HEK293 (cell line): ENCODE results near the gene S100A16.

ENCODE experiments used
- CTCF ChIA-PET: fragments of 350-600 bp; formaldehyde crosslinking; extraction: SDS; loops from one replicate; lab custom pipeline; 2021; ENCODE audit warnings: antibody characterized with exemption; lab: Yijun Ruan, JAX
- POLR2A ChIA-PET: fragments of 300-600 bp; formaldehyde crosslinking; extraction: SDS; loops from one replicate; lab custom pipeline; 2020; ENCODE audit warnings: antibody characterized with exemption, inconsistent platforms; lab: Yijun Ruan, JAX
- H3K27ac ChIP-seq: fragments of 200-500 bp; sonication (Bioruptor generic); 2 replicates; pipeline ENCODE4 v1.5.1; 2014; ENCODE audit warnings: low read depth, low read length, control low read depth, inconsistent platforms; ENCODE audit errors: extremely low read depth
- H3K36me3 ChIP-seq, 2 experiments: fragments of 200-500 bp in 1 of 2; sonication (Bioruptor generic) in 1 of 2; 1 replicate in 1 of 2; 2 replicates in 1 of 2; pipeline ENCODE4 v1.5.1; 2014 to 2017; ENCODE audit warnings: inconsistent platforms in 2 of 2, low read length in 2 of 2; ENCODE audit not compliant: control insufficient read depth in 2 of 2, insufficient read depth in 1 of 2
- H3K4me1 ChIP-seq: fragments of 200-500 bp; sonication (Bioruptor generic); 2 replicates; pipeline ENCODE4 v1.5.1; 2014; ENCODE audit warnings: mild to moderate bottlenecking, low read length, inconsistent platforms; ENCODE audit not compliant: control insufficient read depth, insufficient read depth
- H3K4me3 ChIP-seq: 2 replicates; pipeline ENCODE4 v1.5.1; 2011; ENCODE audit warnings: low read depth, mild to moderate bottlenecking, control low read depth, low read length, moderate library complexity
- H3K9me3 ChIP-seq: fragments of 200-500 bp; sonication (Bioruptor generic); 2 replicates; pipeline ENCODE4 v1.5.1; 2014; ENCODE audit warnings: low read depth, low read length, inconsistent platforms; ENCODE audit not compliant: control insufficient read depth, insufficient read depth
- BCL6B ChIP-seq: fragments of 450-650 bp; formaldehyde crosslinking; IDR thresholded peaks from 2 replicates; pipeline ENCODE4 v1.5.1; 2017; ENCODE audit warnings: missing biosample characterization, missing genetic modification characterization
- HOXD13 ChIP-seq: sonication (generic); formaldehyde crosslinking; IDR thresholded peaks from 2 replicates; pipeline ENCODE4 v1.8.0; 2022; ENCODE audit warnings: missing genetic modification reagents, borderline replicate concordance
- MEIS1 ChIP-seq: sonication (generic); formaldehyde crosslinking; IDR thresholded peaks from 2 replicates; pipeline ENCODE4 v1.8.1; 2022; ENCODE audit warnings: missing genetic modification reagents, mild to moderate bottlenecking, borderline replicate concordance
- MYNN ChIP-seq: fragments of 450-650 bp; formaldehyde crosslinking; IDR thresholded peaks from 2 replicates; pipeline ENCODE4 v1.5.1; 2016; ENCODE audit warnings: missing biosample characterization, missing genetic modification characterization, borderline replicate concordance
- PRDM1 ChIP-seq: fragments of 450-650 bp; formaldehyde crosslinking; IDR thresholded peaks from 2 replicates; pipeline ENCODE4; 2016; ENCODE audit warnings: missing biosample characterization, missing genetic modification characterization
- PRDM4 ChIP-seq: fragments of 450-650 bp; formaldehyde crosslinking; IDR thresholded peaks from 2 replicates; pipeline ENCODE4 v1.5.1; 2017; ENCODE audit warnings: missing biosample characterization, missing genetic modification characterization
- REPIN1 ChIP-seq: fragments of 450-650 bp; formaldehyde crosslinking; IDR thresholded peaks from 2 replicates; pipeline ENCODE4 v1.5.1; 2017; ENCODE audit warnings: missing biosample characterization, missing genetic modification characterization, low read depth
- ZNF112 ChIP-seq: fragments of 450-650 bp; formaldehyde crosslinking; IDR thresholded peaks from 2 replicates; pipeline ENCODE4 v1.5.0; 2017; ENCODE audit warnings: missing biosample characterization, missing genetic modification characterization
- ZNF138 ChIP-seq: fragments of 450-650 bp; formaldehyde crosslinking; IDR thresholded peaks from 2 replicates; pipeline ENCODE4 v1.5.1; 2016; ENCODE audit warnings: missing biosample characterization, missing genetic modification characterization, borderline replicate concordance
- ZNF174 ChIP-seq: fragments of 450-650 bp; formaldehyde crosslinking; IDR thresholded peaks from 2 replicates; pipeline ENCODE4 v1.5.0; 2017; ENCODE audit warnings: missing biosample characterization, mild to moderate bottlenecking, missing genetic modification characterization
- ZNF18 ChIP-seq: fragments of 450-650 bp; formaldehyde crosslinking; IDR thresholded peaks from 2 replicates; pipeline ENCODE4 v1.5.1; 2016; ENCODE audit warnings: missing biosample characterization, missing genetic modification characterization
- ZNF202 ChIP-seq: fragments of 450-650 bp; formaldehyde crosslinking; IDR thresholded peaks from 2 replicates; pipeline ENCODE4 v1.5.1; 2016; ENCODE audit warnings: missing biosample characterization, missing genetic modification characterization, borderline replicate concordance
- ZNF221 ChIP-seq: fragments of 450-650 bp; formaldehyde crosslinking; IDR thresholded peaks from 2 replicates; pipeline ENCODE4 v1.5.1; 2017; ENCODE audit warnings: missing biosample characterization, missing genetic modification characterization, borderline replicate concordance
- ZNF394 ChIP-seq: fragments of 450-650 bp; formaldehyde crosslinking; IDR thresholded peaks from 2 replicates; pipeline ENCODE4 v1.5.1; 2016; ENCODE audit warnings: missing biosample characterization, missing genetic modification characterization, mild to moderate bottlenecking, moderate library complexity, borderline replicate concordance
- ZNF416 ChIP-seq: fragments of 450-650 bp; formaldehyde crosslinking; IDR thresholded peaks from 2 replicates; pipeline ENCODE4 v1.5.1; 2016; ENCODE audit warnings: missing biosample characterization, missing genetic modification characterization
- ZNF426 ChIP-seq: fragments of 450-650 bp; formaldehyde crosslinking; IDR thresholded peaks from 2 replicates; pipeline ENCODE4 v1.5.1; 2017; ENCODE audit warnings: missing biosample characterization, missing genetic modification characterization, mild to moderate bottlenecking, inconsistent platforms, moderate library complexity
- ZNF48 ChIP-seq: fragments of 450-650 bp; formaldehyde crosslinking; IDR thresholded peaks from 2 replicates; pipeline ENCODE4 v1.5.1; 2016; ENCODE audit warnings: missing biosample characterization, missing genetic modification characterization
- ZNF513 ChIP-seq: fragments of 450-650 bp; IDR thresholded peaks from 2 replicates; pipeline ENCODE4 v1.5.1; 2018; ENCODE audit warnings: missing biosample characterization, missing genetic modification characterization
- ZNF514 ChIP-seq: fragments of 450-650 bp; formaldehyde crosslinking; IDR thresholded peaks from 2 replicates; pipeline ENCODE4 v1.5.1; 2016; ENCODE audit warnings: missing biosample characterization, missing genetic modification characterization
- ZNF549 ChIP-seq: fragments of 450-650 bp; IDR thresholded peaks from 2 replicates; pipeline ENCODE4 v1.5.1; 2018; ENCODE audit warnings: missing biosample characterization, missing genetic modification characterization, mild to moderate bottlenecking, inconsistent platforms, moderate library complexity
- ZNF596 ChIP-seq: fragments of 450-650 bp; IDR thresholded peaks from 2 replicates; pipeline ENCODE4 v1.5.0; 2018; ENCODE audit warnings: missing biosample characterization, mild to moderate bottlenecking, missing genetic modification characterization, moderate library complexity
- ZNF626 ChIP-seq: fragments of 450-650 bp; sonication (Bioruptor Pico); formaldehyde crosslinking; IDR thresholded peaks from 2 replicates; pipeline ENCODE4 v1.5.1; 2018; ENCODE audit warnings: missing biosample characterization, missing genetic modification characterization, inconsistent platforms
- ZNF785 ChIP-seq: fragments of 450-650 bp; formaldehyde crosslinking; IDR thresholded peaks from 2 replicates; pipeline ENCODE4 v1.5.1; 2016; ENCODE audit warnings: missing biosample characterization, missing genetic modification characterization
- ZSCAN30 ChIP-seq: fragments of 450-650 bp; IDR thresholded peaks from 2 replicates; pipeline ENCODE4 v1.5.1; 2018; ENCODE audit warnings: missing biosample characterization, mild to moderate bottlenecking, missing genetic modification characterization, moderate library complexity
- ZSCAN4 ChIP-seq: fragments of 450-650 bp; formaldehyde crosslinking; IDR thresholded peaks from 2 replicates; pipeline ENCODE4 v1.5.1; 2017; ENCODE audit warnings: missing biosample characterization, missing genetic modification characterization
- TF ChIP-seq, protein P1 (sequence below): fragments of 450-650 bp; formaldehyde crosslinking; IDR thresholded peaks from 2 replicates; pipeline ENCODE4 v1.5.1; 2016; ENCODE audit warnings: missing biosample characterization, missing genetic modification characterization

S100A16 gene

DNA sequence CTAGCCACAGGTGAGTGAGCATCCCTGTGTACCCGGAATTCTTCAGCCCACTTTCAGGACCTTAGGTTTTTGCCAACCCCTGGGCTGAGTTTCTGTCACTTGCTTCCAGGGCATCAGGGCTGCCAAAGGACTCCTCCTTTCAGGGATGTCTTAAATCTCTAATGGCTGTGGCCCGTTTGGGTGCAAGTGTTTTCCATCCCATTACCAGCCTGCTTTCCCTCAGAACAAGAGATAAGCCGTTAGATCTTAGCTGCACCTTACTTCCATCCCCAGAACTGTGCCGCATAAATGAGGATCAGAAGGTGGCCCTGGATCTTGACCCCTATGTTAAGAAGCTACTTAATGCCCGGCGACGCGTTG, 46.2 kb upstream of the S100A16 start (continued):
- TF ChIP-seq ZNF18 (tag by site-specific recombination): no peak
- TF ChIP-seq, all 188 proteins: peak for 2

DNA sequence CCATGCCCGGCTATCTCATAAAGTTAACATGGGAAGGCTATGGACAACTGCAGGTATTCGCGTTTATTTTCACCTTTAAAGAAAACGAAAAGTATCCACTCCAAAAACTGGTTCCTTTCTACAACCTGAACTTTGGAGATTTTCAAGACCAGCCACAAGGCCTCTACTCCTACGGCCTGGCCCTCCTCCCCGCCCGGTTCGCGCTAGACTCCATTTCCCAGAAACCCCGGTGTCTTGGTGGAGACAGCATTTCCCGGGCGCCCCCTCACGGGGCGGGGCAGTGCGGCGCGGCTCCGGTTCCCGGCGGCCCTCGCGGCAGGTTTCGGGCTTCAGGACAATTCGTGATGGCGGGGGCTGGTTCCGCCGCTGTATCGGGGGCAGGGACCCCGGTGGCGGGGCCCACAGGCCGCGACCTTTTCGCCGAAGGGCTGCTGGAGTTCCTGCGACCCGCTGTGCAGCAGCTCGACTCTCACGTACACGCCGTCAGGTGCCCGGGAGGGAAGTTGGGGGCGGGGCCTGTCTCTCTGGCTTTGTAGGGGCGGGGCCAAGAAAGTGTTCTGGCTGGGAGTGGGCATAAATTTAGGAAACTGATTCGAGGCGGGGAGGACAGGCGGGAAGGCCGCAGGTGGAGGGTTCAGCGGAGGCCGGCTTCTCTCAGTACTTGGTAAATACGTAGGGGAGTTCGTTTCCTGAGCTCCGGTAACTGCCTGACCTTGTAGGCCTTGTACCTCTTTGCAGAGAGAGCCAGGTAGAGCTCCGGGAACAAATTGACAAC, 45.6 kb upstream of the S100A16 start, which contains the start of gene SNAPIN:
Gene SNAPIN (plus strand): TSS at position 304 of the 775 bp plus-strand sequence. CDS start 41 bp downstream, at position 345.
- Histone ChIP-seq H3K4me3 (peak within 1 kb of the TSS; percentile 87), H3K4me1 (0 out of 2 replicates have a peak, but pooled peaks cover 2% of the 10 kb centered on the region), H3K27ac (peak within 1 kb of the TSS; percentile 78), H3K36me3 (peaks cover 23 to 42% of the 10 kb centered on the region in 2 experiments), H3K9me3 (no peaks in the 10 kb centered on the region)
- ChIA-PET POLR2A (interaction anchor here (0.6 to 2.8 kb wide), 8 partner anchors 10 to 328 kb away, joined by 3 to 24 read pairs (median 5); partner anchors contain the start of genes CHTOP, S100A1, S100A13 and SLC27A3), CTCF (interaction anchor here (0.9 to 2.4 kb wide), 2 partner anchors 10 to 148 kb away, joined by 3 to 9 read pairs; no protein-coding TSS in a partner anchor)
- no peak for TF ChIP-seq ZNF514 (tag by site-specific recombination)
- TF ChIP-seq ZNF112: no peak
- no peak for TF ChIP-seq ZNF202 (tag by site-specific recombination)
- no peak for TF ChIP-seq PRDM1 (tag by site-specific recombination)
- no peak for TF ChIP-seq ZNF549
- no peak for TF ChIP-seq ZNF426
- no peak for TF ChIP-seq PRDM4
- TF ChIP-seq ZNF174 (tag by site-specific recombination): no peak
- TF ChIP-seq ZSCAN4: no peak
- TF ChIP-seq BCL6B: no peak
- TF ChIP-seq MYNN (tag by site-specific recombination): no peak
- no peak for TF ChIP-seq ZNF48
- no peak for TF ChIP-seq ZNF416 (tag by site-specific recombination)
- TF ChIP-seq ZNF138 (tag by site-specific recombination): no peak
- no peak for TF ChIP-seq ZNF221 (tag by site-specific recombination)
- TF ChIP-seq REPIN1 (tag by site-specific recombination): no peak
- no peak for TF ChIP-seq MEIS1 (CRISPR knock-in tag)
- no peak for TF ChIP-seq ZNF596
- TF ChIP-seq, protein P1, sequence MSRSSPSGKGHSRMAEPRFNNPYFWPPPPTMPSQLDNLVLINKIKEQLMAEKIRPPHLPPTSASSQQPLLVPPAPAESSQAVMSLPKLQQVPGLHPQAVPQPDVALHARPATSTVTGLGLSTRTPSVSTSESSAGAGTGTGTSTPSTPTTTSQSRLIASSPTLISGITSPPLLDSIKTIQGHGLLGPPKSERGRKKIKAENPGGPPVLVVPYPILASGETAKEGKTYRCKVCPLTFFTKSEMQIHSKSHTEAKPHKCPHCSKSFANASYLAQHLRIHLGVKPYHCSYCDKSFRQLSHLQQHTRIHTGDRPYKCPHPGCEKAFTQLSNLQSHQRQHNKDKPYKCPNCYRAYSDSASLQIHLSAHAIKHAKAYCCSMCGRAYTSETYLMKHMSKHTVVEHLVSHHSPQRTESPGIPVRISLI: no peak
- no peak for TF ChIP-seq ZNF626 (tag by site-specific recombination)
- TF ChIP-seq ZNF513 (tag by site-specific recombination): no peak
- no peak; the same call in 1 of the 2 replicates for TF ChIP-seq ZNF394 (tag by site-specific recombination)
- no peak for TF ChIP-seq ZSCAN30 (tag by site-specific recombination)
- TF ChIP-seq ZNF785 (tag by site-specific recombination): no peak
- TF ChIP-seq HOXD13: no peak
